Sigmoid colon (tissue), 7 donors: ENCODE results near the gene AMMECR1. TPM values are rescaled to one million over a fixed set of nuclear protein-coding genes. Genes with fewer than 3 reads are reported as not detected.

Experiments
- DNase-seq: peaks from one replicate; pipeline ENCODE4 v3.0.0-alpha.2; 2019
- H3K27ac ChIP-seq, 4 donors: fragments of 200-600 bp; sonication (generic); one replicate each; pipeline ENCODE4 v1.5.1; 2016 to 2019; ENCODE audit warnings: mild to moderate bottlenecking in 1 of 4
- H3K27me3 ChIP-seq, 3 donors: fragments of 200-600 bp; sonication (generic); one replicate each; pipeline ENCODE4 v1.5.1; 2019; ENCODE audit warnings: mild to moderate bottlenecking in 1 of 3
- H3K36me3 ChIP-seq, 4 donors: fragments of 200-600 bp; sonication (generic); one replicate each; pipeline ENCODE4 v1.5.1; 2016 to 2019
- H3K4me1 ChIP-seq, 4 donors: fragments of 200-600 bp; sonication (generic); one replicate each; pipeline ENCODE4 v1.5.1; 2017 to 2019
- H3K4me3 ChIP-seq, 4 donors: fragments of 200-600 bp; sonication (generic); one replicate each; pipeline ENCODE4 v1.5.1; 2017 to 2019; ENCODE audit warnings: mild to moderate bottlenecking in 2 of 4, moderate library complexity in 1 of 4
- H3K9me3 ChIP-seq, 4 donors: fragments of 200-600 bp in 3 of 4; sonication (generic) in 3 of 4; one replicate each; pipeline versions ENCODE4 v1.5.1 to v1.6.1; 2013 to 2019
- CTCF ChIP-seq, 4 experiments: fragments of 450-650 bp in 3 of 4; fragments of 200-600 bp in 1 of 4; IDR thresholded peaks; one replicate each; pipeline ENCODE4 v1.5.1; 2016 to 2019; ENCODE audit warnings: antibody characterized with exemption in 4 of 4, mild to moderate bottlenecking in 3 of 4, moderate library complexity in 2 of 4
- EP300 ChIP-seq, 4 donors: sonication (generic); formaldehyde crosslinking; IDR thresholded peaks; one replicate each; pipeline ENCODE4 v1.6.1; 2017; ENCODE audit warnings: antibody characterized with exemption in 4 of 4
- POLR2A ChIP-seq, 2 donors: fragments of 450-650 bp; IDR thresholded peaks; one replicate each; pipeline ENCODE4 v1.6.1; 2016; ENCODE audit warnings: antibody characterized with exemption in 2 of 2, mild to moderate bottlenecking in 2 of 2, moderate library complexity in 2 of 2
- POLR2AphosphoS5 ChIP-seq, 4 donors: sonication (generic); formaldehyde crosslinking; IDR thresholded peaks; one replicate each; pipeline ENCODE4 v1.6.1; 2017; ENCODE audit warnings: antibody characterized with exemption in 4 of 4
- WGBS, 2 donors: extraction: QIAGEN DNeasy Blood & Tissue Kit; methylation state at CpG; one replicate each; pipeline ENCODE4 v1.1.7; 2013; 5-methylcytosine and 5-hydroxymethylcytosine counted together
- intact Hi-C: fragments of 100-400 bp; cut with DNase I; formaldehyde crosslinking; loops from one replicate; pipeline ENCODE4 v1.15.1; 2023
- polyA plus RNA-seq, 3 donors: library from polyadenylated mRNA; stranded (reverse); fragments of 200-250 nt; gene quantifications; one replicate each; pipeline ENCODE4 v1.2.3, GENCODE V29; 2013
- total RNA-seq, 4 donors: library from RNA; depleted of rRNA; stranded (reverse); fragments of >200 nt; gene quantifications; one replicate each; pipeline ENCODE4 v1.1.0, GENCODE V29; 2016
- donor health status: healthy with polysubstance abuse.
- donor health status: Bipolar disorder and iron deficiency.
- donor health status: healthy.

Gene AMMECR1
- total and polyA plus RNA-seq, 7 donors = 1.5 to 8.1 (median 3.2) TPM

GRCh38 chrX:110308220-110308619 is 9.7 kb downstream of the AMMECR1 start:
- Histone ChIP-seq H3K4me3 (no peak overlapping the region), H3K27me3 (no peaks in the 10 kb centered on the region), H3K4me1 (no peaks in the 10 kb centered on the region), H3K27ac (no peak overlapping the region), H3K9me3 (no peaks in the 10 kb centered on the region), H3K36me3 (no peaks in the 10 kb centered on the region)
- WGBS, 2 donors = 97 to 100% methylated on average over 2 of the region's 2 CpGs
- DNase-seq = no peak
- intact Hi-C loops = no loop called here
- TF ChIP-seq CTCF (IDR thresholded peaks at IDR 0.05) (no peak), POLR2A (IDR thresholded peaks at IDR 0.05) (no peak), POLR2AphosphoS5 (IDR thresholded peaks at IDR 0.05) (no peak), EP300 (IDR thresholded peaks at IDR 0.05) (no peak)

- H3K36me3 ChIP-seq = no peaks in the 10 kb centered on the region
- H3K27ac ChIP-seq = no peak overlapping the region
- TF ChIP-seq POLR2AphosphoS5 (IDR thresholded peaks at IDR 0.05) (no peak), CTCF (IDR thresholded peaks at IDR 0.05) (no peak), POLR2A (IDR thresholded peaks at IDR 0.05) (no peak), EP300 (IDR thresholded peaks at IDR 0.05) (no peak)
- DNase-seq = no peak
- no peaks in the 10 kb centered on the region for H3K27me3 ChIP-seq
- H3K9me3 ChIP-seq = no peaks in the 10 kb centered on the region
- no peak overlapping the region for H3K4me3 ChIP-seq
- intact Hi-C loops = no loop called here
- no peaks in the 10 kb centered on the region for H3K4me1 ChIP-seq
These were observed 13.0 kb downstream of the AMMECR1 start for GRCh38 chrX:110304884-110305283.

- intact Hi-C loops = no loop called here
- H3K36me3 ChIP-seq = no peaks in the 10 kb centered on the region
- H3K9me3 ChIP-seq = no peaks in the 10 kb centered on the region
- DNase-seq = no peak
- H3K4me3 ChIP-seq = no peak overlapping the region
- no peaks in the 10 kb centered on the region for H3K27me3 ChIP-seq
- TF ChIP-seq POLR2A (IDR thresholded peaks at IDR 0.05) (no peak), EP300 (IDR thresholded peaks at IDR 0.05) (no peak), CTCF (IDR thresholded peaks at IDR 0.05) (no peak), POLR2AphosphoS5 (IDR thresholded peaks at IDR 0.05) (no peak)
- 90 to 91% methylated on average over 1 of the region's 1 CpG for WGBS, 2 donors
- H3K4me1 ChIP-seq = no peaks in the 10 kb centered on the region
- no peak overlapping the region for H3K27ac ChIP-seq
These were observed 13.5 kb downstream of the AMMECR1 start for GRCh38 chrX:110304371-110304770.

- intact Hi-C loops = no loop called here
- Histone ChIP-seq H3K36me3 (no peaks in the 10 kb centered on the region), H3K9me3 (no peaks in the 10 kb centered on the region), H3K27me3 (no peaks in the 10 kb centered on the region), H3K27ac (no peak overlapping the region), H3K4me1 (no peaks in the 10 kb centered on the region), H3K4me3 (no peak overlapping the region)
- WGBS, 2 donors = 92% methylated on average over 3 of the region's 3 CpGs
- no peak for DNase-seq
- TF ChIP-seq POLR2AphosphoS5 (IDR thresholded peaks at IDR 0.05) (no peak), CTCF (IDR thresholded peaks at IDR 0.05) (no peak), EP300 (IDR thresholded peaks at IDR 0.05) (no peak), POLR2A (IDR thresholded peaks at IDR 0.05) (no peak)
These were observed 14.9 kb downstream of the AMMECR1 start for GRCh38 chrX:110302975-110303374.

GRCh38 chrX:110301194-110301593 is 16.7 kb downstream of the AMMECR1 start:
- Histone ChIP-seq H3K27ac (no peak overlapping the region), H3K27me3 (no peaks in the 10 kb centered on the region), H3K4me1 (no peaks in the 10 kb centered on the region), H3K9me3 (no peaks in the 10 kb centered on the region), H3K4me3 (no peak overlapping the region), H3K36me3 (no peaks in the 10 kb centered on the region)
- intact Hi-C loops = no loop called here
- TF ChIP-seq EP300 (IDR thresholded peaks at IDR 0.05) (no peak), CTCF (IDR thresholded peaks at IDR 0.05) (no peak), POLR2A (IDR thresholded peaks at IDR 0.05) (no peak), POLR2AphosphoS5 (IDR thresholded peaks at IDR 0.05) (no peak)
- 100% methylated on average over 1 of the region's 1 CpG for WGBS, 2 donors
- DNase-seq = no peak
